ENCODE measurements around the gene ST6GALNAC4.

The ST6GALNAC4 gene

DNA sequence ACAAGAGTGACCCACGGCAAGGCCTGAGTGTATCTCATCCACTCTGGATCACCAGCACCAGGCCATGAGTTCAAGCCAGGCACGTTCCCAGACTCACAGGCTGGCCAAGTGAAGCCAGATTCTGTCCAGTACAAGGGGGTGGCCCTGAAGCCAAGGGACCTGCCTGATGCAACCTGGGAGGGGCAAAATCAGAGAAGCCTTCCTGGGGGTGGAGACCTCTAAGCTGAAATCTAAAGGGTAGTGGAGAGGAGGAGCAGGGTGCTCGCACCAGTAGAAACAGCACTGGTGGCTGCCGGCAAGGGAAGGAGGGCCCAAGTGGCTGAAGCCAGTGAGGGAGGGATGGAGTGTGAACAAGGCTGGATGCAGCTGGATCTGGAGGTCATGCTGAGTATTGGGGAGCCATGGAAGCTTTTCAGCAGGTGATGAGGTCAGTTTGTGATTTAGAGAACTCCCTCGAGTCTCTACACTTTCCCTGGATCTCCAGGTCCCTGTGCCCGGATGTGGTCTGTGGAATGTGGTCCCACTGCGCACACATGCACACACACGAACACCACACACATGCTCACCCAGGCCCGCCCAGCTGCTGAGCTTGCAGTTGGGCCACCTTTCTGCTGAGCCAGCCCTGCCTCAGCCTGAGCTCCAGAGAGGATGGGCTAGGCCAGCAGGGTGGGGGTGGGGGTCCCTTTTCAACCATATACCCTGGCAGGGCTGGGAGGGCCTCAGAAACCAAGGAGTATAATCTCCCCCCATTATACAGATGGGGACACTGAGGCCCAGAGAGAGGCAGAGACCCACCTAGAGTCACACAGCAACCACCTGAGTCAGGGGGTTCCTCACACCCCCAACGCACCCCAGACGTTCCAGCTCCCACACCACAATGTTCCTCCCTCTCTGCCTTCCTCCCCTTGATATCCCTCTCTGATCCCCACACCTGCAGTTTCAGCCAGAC lies 12.1 kb upstream of the ST6GALNAC4 start:
- DNase-seq: no peak

DNA sequence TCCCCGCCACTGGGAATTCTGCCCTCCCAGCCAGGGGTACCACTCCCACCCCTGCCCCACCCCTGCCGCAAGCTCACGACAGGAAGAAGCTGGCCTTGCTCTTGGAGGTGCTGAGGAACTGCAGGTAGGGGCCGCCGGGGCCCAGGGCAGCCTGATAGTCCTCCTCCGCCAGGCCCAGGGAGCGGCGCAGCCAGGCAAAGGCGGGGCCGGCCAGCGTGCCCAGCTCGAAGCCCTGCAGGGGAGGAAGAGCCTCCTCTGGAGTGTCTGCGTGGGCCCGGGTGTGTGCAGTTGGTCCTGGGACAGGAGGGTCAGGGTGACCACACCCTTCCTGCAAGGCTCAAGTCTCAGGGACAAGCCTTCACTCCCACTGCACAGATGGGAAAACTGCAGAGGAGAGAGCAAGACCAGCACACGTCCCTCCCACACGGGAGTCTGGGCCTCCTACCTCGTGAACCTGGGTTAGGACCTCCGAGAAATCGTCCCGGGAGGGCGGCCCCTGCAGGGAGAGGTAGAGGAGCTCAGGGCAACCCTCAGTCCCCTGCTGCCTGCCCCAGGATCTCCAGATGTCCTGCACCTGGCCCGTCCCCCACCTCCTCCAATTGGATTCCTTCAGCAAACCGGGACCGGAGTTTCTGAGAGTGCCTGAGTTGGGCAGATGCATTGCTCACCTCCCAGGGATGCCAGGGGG lies 11.3 kb upstream of the ST6GALNAC4 start:
- DNase-seq: no peak

DNA sequence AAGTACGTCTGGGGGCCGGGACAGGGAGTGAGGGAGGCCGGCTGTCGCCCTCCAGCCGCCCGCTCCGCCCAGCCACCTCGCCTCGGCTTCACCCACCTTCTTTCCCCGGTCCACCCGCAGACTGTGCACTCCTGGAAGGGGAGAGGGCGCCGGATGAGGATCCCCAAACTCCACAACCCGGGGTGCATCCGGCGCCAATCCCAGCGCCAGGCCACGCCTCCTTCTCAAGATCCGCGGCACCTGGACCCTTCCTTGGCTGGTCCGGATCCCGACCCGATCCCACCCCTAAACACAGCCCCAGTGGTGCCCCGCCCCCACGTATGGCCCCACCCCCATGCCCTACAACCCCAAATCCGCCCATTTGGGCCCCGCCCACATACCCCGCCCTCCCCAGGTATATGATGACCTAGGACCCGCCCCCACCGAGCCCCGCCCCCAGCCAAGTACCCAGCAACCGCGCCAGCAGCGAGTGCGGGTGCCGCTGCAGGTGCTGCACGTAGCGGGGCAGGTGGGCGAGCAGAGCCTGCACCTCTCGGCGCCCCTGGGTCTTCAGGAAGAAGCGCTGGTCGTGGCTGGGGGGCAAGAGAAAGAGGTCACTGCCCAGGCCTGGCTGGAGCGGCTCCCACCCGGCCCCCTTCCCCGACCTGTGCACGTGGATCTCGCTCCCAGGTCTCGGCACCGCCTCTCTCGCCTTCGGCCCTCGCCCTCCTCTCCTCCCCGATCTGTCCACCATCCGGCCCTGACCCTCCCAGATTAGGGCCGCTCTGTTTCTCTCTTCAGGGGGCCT lies 10.6 kb upstream of the ST6GALNAC4 start:
- peak; percentile 27 to 82 (median 64) for DNase-seq

DNA sequence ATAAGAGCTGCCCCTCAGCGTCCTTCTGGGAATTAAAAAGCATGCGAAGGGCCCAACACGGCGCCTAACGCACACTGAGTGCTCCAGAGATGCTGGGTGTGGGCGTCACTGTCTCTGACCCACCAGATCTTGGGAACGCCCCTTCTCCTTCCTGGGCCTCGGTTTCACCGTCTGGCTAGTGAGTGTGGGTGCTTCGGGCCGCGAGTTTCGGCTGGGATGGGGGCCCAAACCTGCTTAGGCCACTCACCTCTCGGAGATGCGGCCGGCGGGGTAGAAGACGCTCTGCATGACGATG lies 10.0 kb upstream of the ST6GALNAC4 start:
- no peak for DNase-seq

DNA sequence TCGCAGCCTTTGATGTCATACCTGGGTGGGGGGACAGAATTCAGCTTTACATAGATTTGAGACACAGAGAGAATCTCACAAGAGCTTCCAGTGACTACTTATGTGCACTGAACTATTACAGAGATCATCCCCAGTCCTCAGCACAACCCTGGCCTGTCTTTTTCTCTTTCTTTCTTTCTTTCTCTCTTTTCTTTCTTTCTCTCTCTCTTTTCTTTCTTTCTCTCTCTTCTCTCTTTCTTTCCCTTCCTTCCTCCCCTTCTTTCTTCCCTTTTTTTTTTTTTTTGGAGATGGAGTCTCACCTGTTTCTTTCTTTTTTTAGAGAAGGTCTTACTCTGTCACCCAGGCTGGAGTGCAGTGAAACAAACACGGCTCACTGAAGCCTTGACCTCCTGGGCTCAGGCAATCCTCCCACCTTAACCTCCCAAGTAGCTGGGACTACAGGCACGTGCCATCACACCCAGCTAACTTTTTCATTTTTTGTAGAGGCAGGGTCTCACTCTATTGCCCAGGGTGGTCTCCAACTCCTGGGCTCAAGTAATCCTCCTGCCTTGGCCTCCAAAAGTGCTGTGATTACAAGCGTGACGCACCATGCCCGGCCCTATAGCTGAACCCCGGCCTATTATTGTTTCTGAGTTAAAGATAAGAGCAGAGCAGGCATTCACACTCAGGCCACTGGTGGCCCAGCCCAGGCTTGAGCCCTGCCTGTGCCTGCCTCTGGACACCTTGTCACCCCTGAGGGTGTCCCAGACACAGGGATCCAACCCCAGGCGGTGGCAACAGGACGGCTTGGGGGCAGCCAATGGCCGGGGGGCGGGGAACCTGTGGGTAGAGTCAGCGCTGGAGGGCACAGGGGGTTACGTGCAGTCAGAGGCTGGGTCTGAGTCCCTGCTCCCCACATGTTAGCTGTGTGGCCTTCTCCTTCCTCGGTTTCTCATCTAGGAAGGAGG lies 9.4 kb upstream of the ST6GALNAC4 start:
- no peak for DNase-seq

DNA sequence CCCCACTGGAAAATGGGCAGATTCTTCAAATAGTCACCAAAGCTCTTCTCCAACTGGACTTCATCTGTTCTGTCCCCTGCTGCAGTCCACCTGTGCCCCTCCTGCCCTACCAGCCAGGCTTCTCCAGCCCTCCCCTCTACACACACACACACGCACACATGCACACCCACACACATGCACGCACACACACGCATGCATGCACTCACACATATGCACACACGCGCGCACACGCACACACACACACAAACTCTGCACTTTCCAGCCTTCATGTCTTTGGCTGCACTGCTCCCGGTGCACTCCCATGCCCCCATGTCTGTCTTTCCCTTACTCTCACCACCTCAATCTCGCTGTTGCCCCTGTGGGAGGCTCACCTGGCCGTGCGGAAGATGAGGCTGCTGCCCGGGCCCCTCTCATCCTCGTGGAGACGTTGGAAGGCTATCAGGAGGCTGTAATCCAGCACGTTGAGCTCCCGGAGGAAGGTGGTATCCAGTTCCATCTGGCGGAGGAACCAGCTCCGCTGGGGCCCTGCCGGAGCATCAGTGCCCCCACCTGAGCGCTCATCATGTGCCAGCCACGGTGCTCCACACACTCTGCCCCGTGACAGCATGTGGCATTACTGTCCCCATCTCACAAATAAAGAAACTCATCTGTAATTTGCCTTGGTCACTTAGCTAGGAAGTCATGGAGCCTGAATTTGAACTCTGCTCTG lies 8.0 kb upstream of the ST6GALNAC4 start:
- no peak for DNase-seq

DNA sequence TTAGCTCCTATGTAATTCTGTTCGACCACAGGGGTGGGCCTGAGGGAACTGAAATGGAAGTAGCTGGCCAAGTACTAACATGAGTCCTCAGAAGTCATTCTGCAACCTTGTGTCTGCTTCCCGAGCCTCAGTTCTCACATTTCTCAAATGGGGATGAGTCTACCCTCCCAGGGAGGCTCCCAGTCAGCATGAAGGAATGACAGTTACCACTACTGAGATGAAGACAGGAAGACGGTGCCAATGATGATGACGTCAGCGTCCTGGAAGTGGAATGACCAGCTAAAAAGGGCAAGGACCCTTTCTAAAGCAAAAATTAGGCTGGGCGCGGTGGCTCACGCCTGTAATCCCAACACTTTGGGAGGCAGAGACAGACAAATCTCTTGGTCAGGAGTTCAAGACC lies 6.9 kb upstream of the ST6GALNAC4 start:
- DNase-seq: no peak

DNA sequence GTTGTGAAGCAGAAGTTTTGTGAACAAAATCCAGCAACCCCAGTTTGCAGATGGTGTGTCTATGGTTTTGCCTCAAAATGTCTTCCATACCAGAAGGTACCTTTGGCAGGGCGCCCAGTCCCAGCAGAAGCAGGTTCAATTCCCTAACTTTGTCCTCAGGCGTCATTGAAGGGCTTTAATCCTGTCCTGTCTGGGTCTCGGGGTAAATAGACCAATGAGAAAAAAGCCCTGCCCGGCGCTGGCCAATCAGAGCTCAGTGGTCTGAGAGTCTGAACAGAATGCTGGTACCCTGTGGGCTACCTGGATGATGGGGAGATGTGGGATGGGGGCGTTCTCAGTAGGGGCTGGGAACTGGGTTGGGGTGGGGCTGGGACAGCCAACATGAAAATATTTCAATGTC lies 6.2 kb upstream of the ST6GALNAC4 start:
- DNase-seq: no peak

DNA sequence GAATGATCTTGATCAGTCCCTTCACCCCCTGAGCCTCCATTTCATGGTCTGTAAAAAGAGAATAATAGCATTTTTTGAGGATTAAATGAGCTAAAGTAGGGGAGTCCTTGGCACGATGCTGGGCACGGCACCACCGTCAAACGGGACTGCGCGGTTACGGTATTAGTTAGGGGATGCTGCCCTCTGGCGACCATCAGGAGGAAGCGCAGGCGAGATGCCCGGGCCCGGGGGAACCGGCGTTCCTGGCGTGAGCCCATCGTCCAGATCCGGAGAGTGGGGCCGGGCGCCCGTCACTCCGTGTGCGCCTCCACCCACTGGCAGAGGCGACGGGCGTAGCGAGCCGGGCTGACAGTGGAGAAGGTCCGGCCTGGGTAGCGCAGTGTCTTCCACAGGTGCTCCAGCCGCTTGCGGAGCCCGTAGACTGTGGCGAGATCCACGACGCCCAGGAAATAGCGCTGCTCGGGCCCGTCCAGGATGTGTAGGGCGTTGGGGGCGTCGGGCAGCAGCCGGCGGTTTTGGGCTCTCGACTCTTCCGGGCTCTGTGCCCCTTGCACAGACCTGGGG lies 4.8 kb upstream of the ST6GALNAC4 start:
- DNase-seq: peak; percentile 69 to 77 (median 71)

DNA sequence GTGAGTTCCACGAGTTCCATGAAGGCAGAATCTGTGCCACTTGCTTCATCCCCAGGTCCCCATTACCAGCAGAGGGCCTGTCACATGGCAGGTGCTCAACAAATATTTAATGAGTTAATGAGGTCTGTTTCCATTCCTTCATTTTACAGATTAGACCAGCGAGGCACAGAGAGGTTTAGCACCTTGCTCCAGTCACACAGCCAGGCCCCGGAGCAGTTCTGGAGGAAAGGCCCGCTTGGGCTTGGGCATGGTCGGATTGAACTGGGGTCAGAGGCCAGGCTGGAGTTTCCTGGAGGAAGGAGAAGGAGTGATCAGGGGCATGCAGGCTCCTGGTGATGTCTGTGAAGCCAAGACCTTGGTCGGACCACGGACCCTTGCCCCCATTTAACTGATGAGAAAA lies 4.0 kb upstream of the ST6GALNAC4 start:
- no peak for DNase-seq

DNA sequence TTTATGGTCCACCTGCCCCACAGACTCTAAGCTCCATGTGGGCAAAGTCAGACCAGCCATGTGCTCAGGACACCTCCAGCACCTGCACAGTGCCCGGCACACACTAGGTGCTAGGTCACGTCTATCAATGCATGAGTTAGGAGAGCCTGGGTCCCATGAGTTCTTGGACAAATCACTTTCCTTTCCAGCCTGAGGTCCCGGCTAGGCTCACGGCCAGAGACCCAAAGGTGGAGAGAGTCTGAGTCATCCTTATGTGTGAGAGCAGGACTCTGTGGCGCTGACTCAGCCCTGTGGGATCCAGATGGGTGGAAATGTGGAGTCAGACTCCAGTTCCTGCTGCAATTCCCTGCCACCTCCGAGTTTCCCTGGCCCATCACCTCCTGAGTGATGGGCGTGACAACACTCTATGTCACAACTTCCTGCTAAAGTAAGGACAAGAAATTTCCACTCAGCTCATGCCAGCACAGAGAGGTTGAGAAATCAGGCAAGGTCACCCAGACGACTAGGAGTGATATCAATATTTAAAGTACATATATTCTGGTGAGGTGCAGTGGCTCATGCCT lies 2.5 kb upstream of the ST6GALNAC4 start:
- no peak for DNase-seq

DNA sequence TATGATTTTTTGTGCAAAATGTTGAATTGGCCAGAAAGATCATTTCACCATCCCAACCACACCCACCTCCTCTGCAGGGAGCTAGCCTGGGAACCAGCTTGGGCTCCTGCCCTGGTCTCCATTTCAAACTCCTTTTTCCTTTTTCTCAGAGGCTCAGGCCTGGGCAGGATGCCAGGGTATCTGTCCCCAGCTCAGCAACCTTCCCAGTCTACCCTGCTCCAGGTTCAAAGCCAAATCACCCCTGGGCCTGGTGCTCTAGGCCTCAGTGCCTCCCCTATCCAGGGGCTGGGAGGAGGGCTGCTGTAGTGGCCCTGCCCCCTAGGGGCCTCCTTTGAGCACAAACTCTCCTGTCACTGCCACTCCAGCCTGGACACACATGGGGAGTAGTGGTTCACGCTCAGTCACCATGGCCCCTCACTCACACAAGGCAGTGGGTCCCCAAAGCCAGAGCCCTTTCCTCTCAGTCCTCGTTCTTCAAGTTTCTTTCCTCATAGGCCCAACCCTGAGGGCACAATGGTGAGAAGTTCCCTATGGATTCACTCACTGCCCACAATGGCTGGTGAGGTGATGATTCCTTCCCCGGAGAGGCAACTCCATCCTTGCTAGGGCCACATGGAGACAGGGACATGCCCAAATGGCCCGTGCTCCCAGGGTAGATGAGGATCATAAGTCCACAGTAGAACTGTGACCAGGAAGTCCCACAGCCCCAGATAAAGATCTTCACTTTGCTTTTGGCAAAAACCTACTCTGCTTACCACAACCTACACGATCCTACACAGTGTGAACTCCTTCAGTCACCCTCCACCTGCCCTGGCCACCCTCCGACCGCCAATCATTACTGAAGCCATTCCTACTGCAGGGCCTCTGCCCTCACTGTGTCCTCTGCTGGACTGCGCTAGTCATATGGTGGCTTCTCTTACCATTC lies 1.6 kb upstream of the ST6GALNAC4 start:
- no peak for DNase-seq

DNA sequence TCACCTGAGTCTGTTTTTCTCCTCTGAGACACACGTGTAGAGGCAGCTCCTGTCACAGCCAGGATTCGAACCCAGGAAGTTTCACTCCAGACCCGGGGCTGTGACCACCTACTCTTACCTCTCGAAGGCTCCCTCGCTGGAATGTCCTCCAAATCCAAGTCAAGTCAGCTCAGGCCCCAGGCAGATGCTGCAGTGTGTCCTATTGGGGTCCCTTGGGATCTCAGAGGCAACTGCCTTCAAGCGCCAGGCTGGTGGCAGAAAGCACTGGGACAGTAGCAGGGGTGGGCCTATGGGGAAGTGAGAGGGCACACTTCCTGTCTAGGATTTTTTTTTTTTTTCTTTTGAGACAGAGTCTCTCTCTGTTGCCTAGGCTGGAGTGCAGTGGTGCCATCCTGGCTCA lies 762 bp upstream of the ST6GALNAC4 start:
- DNase-seq: no peak

DNA sequence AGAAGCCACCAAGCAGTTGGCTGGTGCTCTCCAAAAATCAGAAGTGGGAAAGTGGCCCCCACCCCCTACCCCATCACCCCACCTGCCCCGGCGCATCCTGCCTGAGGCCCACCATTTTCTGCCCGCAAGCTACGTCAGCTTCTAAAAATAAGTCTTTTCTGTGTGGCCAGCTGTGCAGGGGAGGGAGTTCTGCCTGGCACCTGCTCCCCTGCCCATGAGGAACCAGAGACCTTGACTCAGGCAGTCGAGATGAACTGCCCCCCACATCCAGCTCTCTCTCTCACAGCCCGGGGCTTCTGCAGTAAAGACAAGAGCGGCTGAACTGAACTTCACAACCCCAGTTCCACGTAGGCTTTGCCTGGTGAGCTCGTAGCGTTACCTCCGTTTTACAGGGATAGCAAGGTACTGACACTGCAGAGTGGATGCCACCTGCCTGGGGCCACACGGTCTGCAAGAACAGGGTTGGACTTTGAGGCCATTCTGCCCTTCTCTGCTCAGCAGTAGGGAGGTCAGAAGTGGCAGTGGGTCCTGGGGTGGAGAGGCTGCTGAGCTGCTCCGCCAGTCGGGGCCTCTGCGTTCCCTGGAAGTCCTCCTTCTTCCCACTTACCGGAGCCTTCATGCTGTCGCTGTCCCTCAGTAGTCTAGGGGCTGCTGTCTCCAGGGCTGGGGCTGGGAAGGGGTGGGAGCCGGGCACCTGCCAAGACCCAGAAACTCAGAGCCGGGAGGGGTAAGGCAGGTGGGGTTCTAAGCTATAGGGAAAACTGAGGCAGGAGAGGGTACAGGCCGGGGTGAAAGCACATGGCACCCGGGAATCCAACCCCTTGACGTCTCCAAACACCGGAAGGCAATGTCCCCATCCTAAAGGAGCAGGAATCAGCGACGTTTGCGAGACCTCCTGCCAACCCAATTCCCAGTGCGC lies 781 bp downstream of the ST6GALNAC4 start:
- no peak for DNase-seq

DNA sequence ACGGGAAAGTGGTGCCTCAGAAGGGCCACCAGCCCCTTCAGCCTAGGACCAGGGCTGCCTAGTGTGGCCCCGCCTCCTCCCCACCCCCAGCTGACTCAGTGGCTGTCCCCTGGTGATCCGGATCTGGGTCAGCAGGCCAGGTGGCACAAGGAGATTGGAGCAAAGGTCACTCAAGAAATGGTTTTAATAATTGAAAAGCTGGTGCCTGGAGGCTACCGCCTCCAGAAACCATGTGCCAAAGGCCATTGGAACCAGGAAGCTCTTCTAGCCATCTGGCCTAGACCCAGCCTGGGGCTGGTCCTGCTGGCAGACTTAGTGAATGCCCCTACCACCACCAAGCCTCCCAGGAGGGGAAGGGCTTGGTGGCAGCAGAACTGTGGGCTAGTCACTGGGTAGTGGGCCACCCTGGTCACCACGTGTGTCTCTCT lies 1.5 kb downstream of the ST6GALNAC4 start:
- no peak for DNase-seq

DNA sequence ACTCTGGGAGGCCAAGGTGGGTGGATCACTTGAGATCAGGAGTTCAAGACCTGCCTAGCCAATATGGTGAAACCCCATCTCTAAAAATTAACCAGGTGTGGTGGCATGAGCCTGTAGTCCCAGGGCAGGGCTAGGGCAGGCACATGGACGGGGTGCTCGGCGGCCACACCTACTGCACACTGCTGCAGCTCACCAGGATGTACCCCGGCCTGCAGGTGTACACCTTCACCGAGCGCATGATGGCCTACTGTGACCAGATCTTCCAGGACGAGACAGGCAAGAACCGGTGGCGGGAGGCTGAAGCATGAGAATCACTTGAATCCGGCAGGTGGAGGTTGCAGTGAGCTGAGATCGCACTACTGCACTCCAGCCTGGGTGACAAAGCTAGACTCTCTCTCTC lies 3.2 kb downstream of the ST6GALNAC4 start:
- DNase-seq: no peak

DNA sequence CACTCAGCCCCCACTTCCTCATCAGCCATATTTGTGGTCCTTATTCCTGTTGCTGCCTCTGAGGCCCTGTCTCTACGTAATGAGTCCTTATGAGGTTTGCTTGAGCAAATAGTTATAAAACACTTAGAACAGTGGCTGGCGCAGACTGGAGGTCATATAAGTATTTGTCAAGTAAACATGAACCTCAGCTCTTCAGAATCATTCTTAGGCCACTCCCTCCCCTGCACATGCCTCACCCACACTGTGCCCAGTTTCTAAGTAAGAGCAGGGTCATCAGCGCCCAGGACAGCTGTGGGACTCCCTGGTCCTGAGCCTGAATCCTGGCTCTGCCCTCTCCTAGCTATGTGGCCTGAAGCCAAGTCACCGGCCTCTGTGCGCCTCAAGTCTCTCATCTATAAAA lies 4.0 kb downstream of the ST6GALNAC4 start:
- DNase-seq: no peak

DNA sequence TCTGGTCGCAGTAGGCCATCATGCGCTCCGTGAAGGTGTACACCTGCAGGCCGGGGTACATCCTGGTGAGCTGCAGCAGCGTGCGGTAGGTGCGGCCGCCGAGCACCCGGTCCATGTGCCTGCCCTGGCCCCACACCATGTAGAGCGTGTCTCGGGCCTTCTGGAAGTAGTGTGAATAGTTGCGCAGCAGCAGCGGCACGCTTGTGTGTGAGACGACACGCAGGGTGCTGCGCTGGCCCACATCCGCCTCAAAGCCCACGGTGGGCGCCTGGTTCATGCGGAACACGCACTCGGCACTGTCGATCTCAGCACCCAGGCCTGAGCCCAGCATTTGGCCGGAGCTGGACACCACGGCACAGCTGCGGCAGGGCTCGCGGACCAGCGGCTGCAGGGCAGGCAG lies 4.5 kb downstream of the ST6GALNAC4 start:
- DNase-seq: no peak
